ES-I3 (cell line): ENCODE data around the gene NECTIN1.

Source experiments
- H3K36me3 ChIP-seq: 2 replicates; pipeline ENCODE4 v1.6.1; 2013; ENCODE audit warnings: mild to moderate bottlenecking, low read length, control low read depth, moderate library complexity; ENCODE audit not compliant: insufficient read depth
- H3K4me1 ChIP-seq: 2 replicates; pipeline ENCODE4 v1.6.1; 2013; ENCODE audit warnings: mild to moderate bottlenecking, control low read depth, low read length; ENCODE audit not compliant: insufficient read depth
- H3K9ac ChIP-seq: 2 replicates; pipeline ENCODE4 v1.6.1; 2013; ENCODE audit warnings: low read depth, mild to moderate bottlenecking, low read length, moderate library complexity
- H3K9me3 ChIP-seq: 2 replicates; pipeline ENCODE4 v1.6.1; 2013; ENCODE audit warnings: mild to moderate bottlenecking, low read length, moderate library complexity; ENCODE audit not compliant: control insufficient read depth, insufficient read depth

NECTIN1 gene

GRCh38 chr11:119624629-119625028 lies 104.4 kb downstream of the NECTIN1 start:
- Histone ChIP-seq H3K9me3 (no peaks in the 10 kb centered on the region), H3K9ac (no peak overlapping the region), H3K4me1 (peaks cover 16% of the 10 kb centered on the region; the same call in 1 of the 2 replicates), H3K36me3 (no peaks in the 10 kb centered on the region)

GRCh38 chr11:119624102-119624615 lies 104.8 kb downstream of the NECTIN1 start:
- Histone ChIP-seq H3K4me1 (peaks cover 16% of the 10 kb centered on the region; the same call in 1 of the 2 replicates), H3K36me3 (no peaks in the 10 kb centered on the region), H3K9ac (no peak overlapping the region), H3K9me3 (no peaks in the 10 kb centered on the region)

GRCh38 chr11:119623682-119624081 lies 105.3 kb downstream of the NECTIN1 start:
- peaks cover 16% of the 10 kb centered on the region; the same call in 1 of the 2 replicates for H3K4me1 ChIP-seq
- no peak overlapping the region for H3K9ac ChIP-seq
- H3K36me3 ChIP-seq: no peaks in the 10 kb centered on the region
- H3K9me3 ChIP-seq: no peaks in the 10 kb centered on the region

GRCh38 chr11:119622454-119623143 lies 106.4 kb downstream of the NECTIN1 start:
- Histone ChIP-seq H3K9ac (no peak overlapping the region), H3K9me3 (no peaks in the 10 kb centered on the region), H3K4me1 (peaks cover 22% of the 10 kb centered on the region; the same call in 1 of the 2 replicates), H3K36me3 (no peaks in the 10 kb centered on the region)

- H3K4me1 ChIP-seq: peaks cover 30% of the 10 kb centered on the region
- H3K9me3 ChIP-seq: no peaks in the 10 kb centered on the region
- no peak overlapping the region for H3K9ac ChIP-seq
- no peaks in the 10 kb centered on the region for H3K36me3 ChIP-seq
These were observed 109.3 kb downstream of the NECTIN1 start for GRCh38 chr11:119619665-119620064.

- H3K9ac ChIP-seq: no peak overlapping the region
- no peaks in the 10 kb centered on the region for H3K9me3 ChIP-seq
- peaks cover 40% of the 10 kb centered on the region for H3K4me1 ChIP-seq
- H3K36me3 ChIP-seq: no peaks in the 10 kb centered on the region
These were observed 110.6 kb downstream of the NECTIN1 start for GRCh38 chr11:119618208-119618909.

- Histone ChIP-seq H3K4me1 (peaks cover 40% of the 10 kb centered on the region), H3K36me3 (no peaks in the 10 kb centered on the region), H3K9me3 (no peaks in the 10 kb centered on the region), H3K9ac (no peak overlapping the region)
These were observed 111.7 kb downstream of the NECTIN1 start for GRCh38 chr11:119617340-119617713.

GRCh38 chr11:119616586-119617339 lies 112.2 kb downstream of the NECTIN1 start:
- H3K36me3 ChIP-seq: no peaks in the 10 kb centered on the region
- peaks cover 40% of the 10 kb centered on the region for H3K4me1 ChIP-seq
- H3K9ac ChIP-seq: no peak overlapping the region

GRCh38 chr11:119615882-119616196 lies 113.2 kb downstream of the NECTIN1 start:
- Histone ChIP-seq H3K9me3 (no peaks in the 10 kb centered on the region), H3K9ac (no peak overlapping the region), H3K36me3 (no peaks in the 10 kb centered on the region), H3K4me1 (peaks cover 40% of the 10 kb centered on the region)

More at GRCh38 chr11:119616586-119617339, 112.2 kb downstream of the NECTIN1 start:
- H3K9me3 ChIP-seq: no peaks in the 10 kb centered on the region

- no peaks in the 10 kb centered on the region for H3K9me3 ChIP-seq
- peaks cover 40% of the 10 kb centered on the region for H3K4me1 ChIP-seq
- H3K36me3 ChIP-seq: no peaks in the 10 kb centered on the region
- H3K9ac ChIP-seq: no peak overlapping the region
These were observed 113.8 kb downstream of the NECTIN1 start for GRCh38 chr11:119615003-119615881.

GRCh38 chr11:119614222-119615002 lies 114.6 kb downstream of the NECTIN1 start:
- Histone ChIP-seq H3K4me1 (peaks cover 40% of the 10 kb centered on the region), H3K9me3 (no peaks in the 10 kb centered on the region), H3K36me3 (no peaks in the 10 kb centered on the region), H3K9ac (no peak overlapping the region)

- Histone ChIP-seq H3K9me3 (no peaks in the 10 kb centered on the region), H3K9ac (no peak overlapping the region), H3K4me1 (peaks cover 44% of the 10 kb centered on the region), H3K36me3 (no peaks in the 10 kb centered on the region)
These were observed 116.2 kb downstream of the NECTIN1 start for GRCh38 chr11:119612814-119613213.

- no peak overlapping the region for H3K9ac ChIP-seq
- H3K4me1 ChIP-seq: peaks cover 34% of the 10 kb centered on the region
- no peaks in the 10 kb centered on the region for H3K36me3 ChIP-seq
- H3K9me3 ChIP-seq: no peaks in the 10 kb centered on the region
These were observed 118.1 kb downstream of the NECTIN1 start for GRCh38 chr11:119610836-119611426.
